ENCODE data around the gene C9orf50. TPM values are rescaled to one million over a fixed set of nuclear protein-coding genes. Genes with fewer than 3 reads are reported as not detected.

Gene C9orf50
- total RNA-seq, 1 donor from 2014 or later, result not detected

DNA sequence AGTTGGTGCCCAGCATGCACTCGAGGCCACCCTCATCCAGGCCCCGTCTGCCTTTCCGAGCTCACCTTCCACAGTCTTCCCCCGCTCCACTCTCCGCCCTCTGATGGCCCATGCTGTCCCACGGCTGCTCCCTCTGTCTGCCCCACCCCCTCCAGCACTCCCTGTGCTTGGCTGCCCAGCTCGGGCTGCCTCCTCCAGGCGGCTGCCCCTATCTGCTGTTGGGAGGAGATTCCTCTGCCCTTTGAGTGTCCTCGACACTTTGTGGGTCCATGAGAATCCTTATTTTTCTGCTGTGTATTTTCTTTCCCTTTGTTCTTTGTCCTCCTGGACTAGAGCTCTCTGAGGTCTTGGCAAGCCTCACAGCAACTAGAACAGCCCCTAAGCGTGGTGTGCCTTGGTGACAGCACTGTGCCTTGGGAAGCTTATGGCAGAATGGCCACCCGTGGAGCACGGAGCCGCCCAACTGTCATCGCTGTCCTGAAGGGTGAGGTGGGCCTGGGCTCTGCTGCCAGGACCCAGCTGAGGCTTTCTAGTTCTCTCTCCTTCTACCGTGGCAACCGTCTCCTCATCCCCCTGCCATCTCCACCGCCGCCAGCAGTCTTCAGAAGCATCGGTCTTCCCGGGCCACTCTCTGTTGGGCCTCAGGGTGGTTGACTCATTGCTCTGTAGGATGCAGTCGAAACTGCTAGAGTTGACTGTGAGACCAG lies 10.2 kb upstream of the C9orf50 start:
- Mint-ChIP-seq H3K4me3 (ENCODE audit: unreplicated experiment) (peak overlapping the region; percentile 41), H3K36me3 (ENCODE audit: unreplicated experiment) (peaks cover 19% of the 10 kb centered on the region), H3K27me3 (ENCODE audit: unreplicated experiment) (no peaks in the 10 kb centered on the region), H3K4me1 (ENCODE audit: unreplicated experiment) (peaks cover 56% of the 10 kb centered on the region), H3K9me3 (ENCODE audit: unreplicated experiment) (no peaks in the 10 kb centered on the region), H3K27ac (ENCODE audit: unreplicated experiment) (peak overlapping the region; percentile 81)
- DNase-seq (ENCODE audit: extremely low spot score, unreplicated experiment), result no peak
- TF ChIP-seq, protein P1, sequence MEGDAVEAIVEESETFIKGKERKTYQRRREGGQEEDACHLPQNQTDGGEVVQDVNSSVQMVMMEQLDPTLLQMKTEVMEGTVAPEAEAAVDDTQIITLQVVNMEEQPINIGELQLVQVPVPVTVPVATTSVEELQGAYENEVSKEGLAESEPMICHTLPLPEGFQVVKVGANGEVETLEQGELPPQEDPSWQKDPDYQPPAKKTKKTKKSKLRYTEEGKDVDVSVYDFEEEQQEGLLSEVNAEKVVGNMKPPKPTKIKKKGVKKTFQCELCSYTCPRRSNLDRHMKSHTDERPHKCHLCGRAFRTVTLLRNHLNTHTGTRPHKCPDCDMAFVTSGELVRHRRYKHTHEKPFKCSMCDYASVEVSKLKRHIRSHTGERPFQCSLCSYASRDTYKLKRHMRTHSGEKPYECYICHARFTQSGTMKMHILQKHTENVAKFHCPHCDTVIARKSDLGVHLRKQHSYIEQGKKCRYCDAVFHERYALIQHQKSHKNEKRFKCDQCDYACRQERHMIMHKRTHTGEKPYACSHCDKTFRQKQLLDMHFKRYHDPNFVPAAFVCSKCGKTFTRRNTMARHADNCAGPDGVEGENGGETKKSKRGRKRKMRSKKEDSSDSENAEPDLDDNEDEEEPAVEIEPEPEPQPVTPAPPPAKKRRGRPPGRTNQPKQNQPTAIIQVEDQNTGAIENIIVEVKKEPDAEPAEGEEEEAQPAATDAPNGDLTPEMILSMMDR (IDR thresholded peaks at IDR 0.05), result no peak

DNA sequence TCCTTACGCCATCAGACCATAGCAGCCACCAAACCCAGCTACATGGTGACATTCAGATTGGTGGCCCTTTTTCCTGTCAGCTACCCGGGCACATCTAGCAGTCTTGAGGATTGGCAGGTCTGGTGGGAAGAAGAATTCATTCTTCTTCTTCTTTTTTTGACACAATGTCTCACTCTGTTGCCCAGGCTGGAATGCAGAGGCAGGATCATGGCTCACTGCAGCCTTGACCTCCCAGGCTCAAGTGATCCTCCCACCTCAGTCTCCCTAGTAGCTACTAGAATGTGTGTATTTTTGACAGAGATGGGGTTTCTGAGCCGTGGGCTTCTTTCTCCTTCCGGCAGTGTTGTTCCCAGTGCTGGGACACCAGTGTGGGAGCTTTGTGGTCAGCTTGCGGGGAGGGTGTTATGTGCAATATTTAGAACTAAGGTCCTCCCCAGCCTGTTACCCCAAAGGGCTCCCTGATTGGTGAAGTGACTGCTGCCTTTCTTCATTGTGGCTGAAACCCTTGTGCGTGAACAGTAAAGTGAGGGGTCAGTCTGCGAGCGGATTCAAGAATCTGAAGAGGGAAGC lies 8.4 kb upstream of the C9orf50 start:
- Mint-ChIP-seq H3K27me3 (ENCODE audit: unreplicated experiment) (no peaks in the 10 kb centered on the region), H3K4me3 (ENCODE audit: unreplicated experiment) (no peak overlapping the region), H3K4me1 (ENCODE audit: unreplicated experiment) (peaks cover 59% of the 10 kb centered on the region), H3K9me3 (ENCODE audit: unreplicated experiment) (no peaks in the 10 kb centered on the region), H3K36me3 (ENCODE audit: unreplicated experiment) (peaks cover 7% of the 10 kb centered on the region), H3K27ac (ENCODE audit: unreplicated experiment) (peak overlapping the region; percentile 14)
- no peak for DNase-seq (ENCODE audit: extremely low spot score, unreplicated experiment)
- TF ChIP-seq, protein P1 (IDR thresholded peaks at IDR 0.05), result no peak

DNA sequence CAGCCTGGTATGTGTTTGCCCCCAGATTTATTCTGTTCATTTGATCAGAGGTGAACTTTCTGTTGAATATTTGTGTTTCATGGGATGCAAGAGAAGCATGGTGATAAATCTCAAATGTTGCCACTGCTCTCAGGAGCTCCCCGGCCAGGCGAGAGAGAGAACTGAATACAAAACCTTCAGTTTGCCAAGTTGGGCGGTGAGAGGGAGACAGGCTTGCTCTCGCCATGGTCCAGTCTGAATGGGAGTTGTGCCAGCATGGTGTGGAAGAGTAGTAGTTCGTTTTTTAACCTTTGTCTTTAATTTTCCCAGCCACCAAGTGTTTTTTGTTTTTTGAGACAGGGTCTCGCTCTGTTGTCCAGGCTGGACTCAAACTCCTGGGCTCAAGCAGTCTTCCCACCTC lies 7.8 kb upstream of the C9orf50 start:
- peak overlapping the region; percentile 30 for H3K4me3 Mint-ChIP-seq (ENCODE audit: unreplicated experiment)
- H3K4me1 Mint-ChIP-seq (ENCODE audit: unreplicated experiment), result peaks cover 63% of the 10 kb centered on the region
- H3K9me3 Mint-ChIP-seq (ENCODE audit: unreplicated experiment), result no peaks in the 10 kb centered on the region
- peaks cover 5% of the 10 kb centered on the region for H3K36me3 Mint-ChIP-seq (ENCODE audit: unreplicated experiment)
- H3K27me3 Mint-ChIP-seq (ENCODE audit: unreplicated experiment), result no peaks in the 10 kb centered on the region
- peak overlapping the region; percentile 73 for H3K27ac Mint-ChIP-seq (ENCODE audit: unreplicated experiment)
- TF ChIP-seq, protein P1 (IDR thresholded peaks at IDR 0.05), result no peak
- no peak for DNase-seq (ENCODE audit: extremely low spot score, unreplicated experiment)

DNA sequence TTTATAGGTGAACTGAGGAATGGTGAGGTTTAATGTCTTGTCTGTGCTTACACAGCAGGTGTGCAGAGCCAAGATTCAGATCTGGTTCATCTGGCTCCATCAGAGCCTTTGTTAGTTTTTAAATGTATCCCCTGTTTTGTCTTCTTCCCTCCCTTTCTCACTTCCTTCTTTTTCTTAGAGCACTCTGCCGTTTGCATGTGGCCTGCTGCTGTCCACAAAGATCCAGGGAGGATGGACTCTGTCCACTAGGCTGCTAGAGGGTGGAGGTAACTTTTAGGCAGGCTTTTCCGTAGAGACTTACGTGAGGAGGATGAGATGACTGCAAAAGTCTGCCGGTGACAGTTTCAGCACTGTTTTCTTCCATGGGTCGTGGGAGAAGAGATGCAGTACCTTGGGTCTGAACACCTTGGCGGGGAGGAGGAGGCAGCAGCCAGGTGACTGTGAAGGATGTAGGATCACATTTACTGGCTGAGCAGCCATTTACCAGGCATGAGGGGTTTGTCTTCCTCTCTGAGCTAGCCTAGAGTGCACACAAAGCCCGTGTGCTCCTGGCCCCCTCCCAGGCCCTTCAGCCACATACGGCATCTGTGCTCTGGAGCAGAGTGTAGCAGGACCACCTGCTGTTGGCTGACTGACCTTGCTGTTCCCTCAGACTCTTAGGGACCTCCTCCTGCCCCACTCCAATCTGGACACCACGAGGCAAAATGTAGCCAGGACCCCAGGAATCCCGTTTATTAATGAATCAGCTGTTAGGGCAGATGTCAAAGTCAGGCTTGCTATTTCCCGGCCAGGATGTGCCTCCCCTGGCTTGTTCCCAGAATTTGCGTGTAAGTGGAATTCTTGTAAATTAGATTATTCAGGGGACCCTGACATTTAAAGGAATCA lies 6.9 kb upstream of the C9orf50 start:
- H3K27ac Mint-ChIP-seq (ENCODE audit: unreplicated experiment), result peak overlapping the region; percentile 94

More for the DNA sequence above, 6.9 kb upstream of the C9orf50 start:
- peaks cover 5% of the 10 kb centered on the region for H3K36me3 Mint-ChIP-seq (ENCODE audit: unreplicated experiment)
- peaks cover 67% of the 10 kb centered on the region for H3K4me1 Mint-ChIP-seq (ENCODE audit: unreplicated experiment)
- TF ChIP-seq, protein P1 (IDR thresholded peaks at IDR 0.05), result no peak
- no peaks in the 10 kb centered on the region for H3K9me3 Mint-ChIP-seq (ENCODE audit: unreplicated experiment)
- DNase-seq (ENCODE audit: extremely low spot score, unreplicated experiment), result no peak
- H3K27me3 Mint-ChIP-seq (ENCODE audit: unreplicated experiment), result no peaks in the 10 kb centered on the region
- peak overlapping the region; percentile 92 for H3K4me3 Mint-ChIP-seq (ENCODE audit: unreplicated experiment)
